CD4-positive, CD25-positive, alpha-beta regulatory T cell (primary cell): ENCODE data around the gene MED13L. TPM values are rescaled to one million over a fixed set of nuclear protein-coding genes. Genes with fewer than 3 reads are reported as not detected.
A peak's percentile ranks its signal among the peaks of the same experiment; 100 is the strongest.

Experiments used
- ATAC-seq, 2 donors: fragments of 150-1000 bp; cut with Tn5 transposase; one replicate each; pipeline ENCODE4 v1.10.0; 2021; ENCODE audit warnings: low read depth in 2 of 2, moderate number of reproducible peaks in 2 of 2, moderate library complexity in 1 of 2
- DNase-seq, 3 donors: peaks; one replicate each; pipeline versions ENCODE4 v3.0.0 to v3.0.0-alpha.2; 2012 to 2022; ENCODE audit warnings: mixed read lengths in 1 of 3
- H3K27ac ChIP-seq: one replicate; pipeline ENCODE4 v1.7.0; 2013; ENCODE audit warnings: mild to moderate bottlenecking, low read length; ENCODE audit not compliant: insufficient read depth, poor library complexity, severe bottlenecking
- H3K27me3 ChIP-seq: one replicate; pipeline ENCODE4 v1.7.0; 2013; ENCODE audit warnings: low read length; ENCODE audit not compliant: control insufficient read depth, insufficient read depth
- H3K36me3 ChIP-seq: one replicate; pipeline ENCODE4 v1.7.0; 2013; ENCODE audit warnings: mild to moderate bottlenecking, low read length, moderate library complexity; ENCODE audit not compliant: control insufficient read depth, insufficient read depth
- H3K4me1 ChIP-seq: 2 replicates; pipeline ENCODE4 v1.7.0; 2013; ENCODE audit warnings: mild to moderate bottlenecking, low read length; ENCODE audit not compliant: insufficient read depth, control insufficient read depth, poor library complexity, severe bottlenecking
- H3K4me3 ChIP-seq: one replicate; pipeline ENCODE4 v1.7.0; 2013; ENCODE audit warnings: low read depth, mild to moderate bottlenecking, low read length, moderate library complexity
- H3K9me3 ChIP-seq, 2 experiments: 1 replicate in 1 of 2; 2 replicates in 1 of 2; pipeline ENCODE4 v1.7.0; 2013; ENCODE audit warnings: low read length in 2 of 2, mild to moderate bottlenecking in 1 of 2, moderate library complexity in 1 of 2; ENCODE audit not compliant: control insufficient read depth in 2 of 2
- H3K27ac Mint-ChIP-seq, 3 donors: one replicate each; pipeline ENCODE4 v1.8.0; 2020 to 2022; ENCODE audit warnings: mild to moderate bottlenecking in 3 of 3, mixed read lengths in 3 of 3, moderate library complexity in 2 of 3
- H3K27me3 Mint-ChIP-seq: one replicate; pipeline ENCODE4 v1.8.0; 2022; ENCODE audit warnings: mild to moderate bottlenecking, mixed read lengths
- H3K36me3 Mint-ChIP-seq: one replicate; pipeline ENCODE4 v1.8.0; 2020; ENCODE audit warnings: mixed read lengths
- H3K4me1 Mint-ChIP-seq, 4 donors: one replicate each; pipeline ENCODE4 v1.8.0; 2020 to 2022; ENCODE audit warnings: mixed read lengths in 4 of 4, mild to moderate bottlenecking in 1 of 4
- H3K4me3 Mint-ChIP-seq, 4 donors: one replicate each; pipeline ENCODE4 v1.8.0; 2020 to 2022; ENCODE audit warnings: mild to moderate bottlenecking in 4 of 4, mixed read lengths in 4 of 4, moderate library complexity in 3 of 4
- H3K9me3 Mint-ChIP-seq, 7 donors: one replicate each; pipeline ENCODE4 v1.8.0; 2020 to 2022; ENCODE audit warnings: mixed read lengths in 7 of 7, mild to moderate bottlenecking in 3 of 7, moderate library complexity in 2 of 7
- polyA plus RNA-seq, 4 donors: library from polyadenylated mRNA; unstranded; fragments of 300-500 nt; fragmentation: Illumina TruSeq; gene quantifications; one replicate each; pipeline ENCODE4 v1.2.3, GENCODE V29; 2021
- total RNA-seq: library from RNA; stranded (reverse); gene quantifications from one replicate; pipeline ENCODE4 v1.2.3, GENCODE V29; 2022

The MED13L gene
- total and polyA plus RNA-seq, 5 donors from 2014 or later: 4.5 to 179 (median 7.0) TPM

DNA sequence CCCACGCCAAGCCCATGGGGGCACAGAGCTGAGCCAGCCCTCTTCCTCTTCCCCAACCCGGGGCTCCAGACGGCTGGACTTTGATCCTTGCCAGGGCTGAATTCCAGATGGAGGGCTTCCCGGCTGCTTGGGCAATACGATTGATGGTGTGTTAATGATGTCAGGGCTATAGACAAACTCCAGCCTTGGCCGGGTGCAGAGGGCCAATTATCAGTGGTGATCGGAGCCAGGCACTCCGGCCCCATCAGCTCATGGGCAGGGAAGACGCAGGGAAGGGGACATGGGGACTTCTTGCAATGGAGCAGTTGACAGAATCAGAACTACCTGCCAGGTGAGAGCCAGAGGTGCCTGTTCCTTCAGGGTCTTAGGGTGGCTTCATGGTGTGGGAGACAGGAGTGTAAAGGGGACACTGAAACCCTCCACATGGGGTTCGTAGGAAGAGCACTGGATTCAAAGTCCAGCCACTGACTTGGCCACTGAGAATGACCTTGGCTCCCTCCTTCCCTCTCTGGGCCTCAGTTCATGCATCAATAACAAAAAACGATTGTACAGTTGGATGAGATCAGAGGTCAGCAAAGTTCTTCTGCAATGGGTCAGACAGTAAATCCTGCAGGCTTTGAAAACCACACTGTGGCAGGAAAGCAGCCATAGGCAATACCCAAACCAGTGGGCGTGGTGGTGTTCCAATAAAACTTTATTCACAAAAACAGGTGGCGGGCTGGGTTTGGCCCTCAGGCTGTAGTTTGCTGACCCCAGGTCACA, 333.7 kb downstream of the MED13L start:
- no peaks in the 10 kb centered on the region for H3K27me3 Mint-ChIP-seq
- Histone ChIP-seq H3K36me3 (no peaks in the 10 kb centered on the region), H3K4me3 (no peak overlapping the region), H3K27ac (no peak overlapping the region), H3K27me3 (no peaks in the 10 kb centered on the region), H3K4me1 (no peaks in the 10 kb centered on the region), H3K9me3 (peaks cover 3 to 4% of the 10 kb centered on the region in 2 experiments)
- no peak overlapping the region for H3K4me3 Mint-ChIP-seq
- no peaks in the 10 kb centered on the region for H3K4me1 Mint-ChIP-seq
- DNase-seq: no peak
- no peak for ATAC-seq
- H3K27ac Mint-ChIP-seq: peak overlapping the region in 1 of 3 donors; percentile 41
- H3K9me3 Mint-ChIP-seq: peaks cover 0 to 7% (median 3%) of the 10 kb centered on the region in 7 donors
- peaks cover 9% of the 10 kb centered on the region for H3K36me3 Mint-ChIP-seq

DNA sequence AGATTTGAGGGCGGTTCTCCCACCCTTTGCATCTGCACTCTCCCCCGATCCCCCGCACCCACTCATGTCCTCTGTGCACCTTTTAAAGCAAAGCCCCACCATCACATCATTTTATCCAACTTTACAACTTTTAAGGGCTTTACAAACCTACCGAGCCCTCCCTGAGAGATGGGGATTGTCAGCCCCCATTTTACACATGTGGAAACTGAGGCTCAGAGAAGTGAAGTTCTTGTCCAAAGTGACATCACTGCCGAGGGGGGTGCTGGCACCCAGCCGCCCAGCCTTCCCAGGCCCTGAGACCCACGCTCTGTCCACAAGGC, 334.2 kb downstream of the MED13L start:
- Histone ChIP-seq H3K36me3 (no peaks in the 10 kb centered on the region), H3K4me1 (no peaks in the 10 kb centered on the region), H3K4me3 (no peak overlapping the region), H3K27ac (no peak overlapping the region), H3K27me3 (no peaks in the 10 kb centered on the region), H3K9me3 (peaks cover 4 to 5% of the 10 kb centered on the region in 2 experiments)
- DNase-seq: no peak
- Mint-ChIP-seq H3K27ac (no peak overlapping the region), H3K4me3 (no peak overlapping the region), H3K9me3 (peaks cover 0 to 9% (median 3%) of the 10 kb centered on the region in 7 donors), H3K27me3 (no peaks in the 10 kb centered on the region), H3K36me3 (peaks cover 5% of the 10 kb centered on the region), H3K4me1 (no peaks in the 10 kb centered on the region)
- ATAC-seq: no peak

DNA sequence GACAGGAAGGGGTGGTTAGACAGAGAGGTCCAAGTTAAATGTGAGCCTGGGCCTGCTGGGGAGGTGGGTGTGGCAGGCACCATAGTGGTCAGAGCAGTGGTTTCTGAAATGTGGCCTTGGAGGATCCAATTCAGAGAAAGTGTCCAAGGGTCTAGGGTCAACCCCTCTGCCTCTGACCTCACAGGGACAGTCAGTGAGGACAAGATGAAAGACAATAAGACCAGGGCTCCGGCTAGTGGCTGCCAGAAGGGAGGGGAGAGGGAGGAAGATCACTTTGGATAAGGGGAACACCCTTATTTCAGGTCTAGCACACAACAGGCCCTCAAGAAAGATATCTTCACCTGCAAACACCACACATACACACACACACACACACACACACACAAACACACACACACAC, 335.1 kb downstream of the MED13L start:
- H3K27me3 Mint-ChIP-seq: no peaks in the 10 kb centered on the region
- no peak for DNase-seq
- peaks cover 0 to 9% (median 3%) of the 10 kb centered on the region in 7 donors for H3K9me3 Mint-ChIP-seq
- no peaks in the 10 kb centered on the region for H3K4me1 Mint-ChIP-seq
- no peak for ATAC-seq
- no peaks in the 10 kb centered on the region for H3K36me3 ChIP-seq
- H3K4me1 ChIP-seq: no peaks in the 10 kb centered on the region
- peak overlapping the region in 1 of 4 donors; percentile 64 for H3K4me3 Mint-ChIP-seq
- H3K9me3 ChIP-seq: peaks cover 4 to 5% of the 10 kb centered on the region in 2 experiments
- no peak overlapping the region for H3K27ac Mint-ChIP-seq
- H3K36me3 Mint-ChIP-seq: peaks cover under 1% of the 10 kb centered on the region
- H3K27ac ChIP-seq: no peak overlapping the region
- H3K27me3 ChIP-seq: no peaks in the 10 kb centered on the region
- H3K4me3 ChIP-seq: no peak overlapping the region

DNA sequence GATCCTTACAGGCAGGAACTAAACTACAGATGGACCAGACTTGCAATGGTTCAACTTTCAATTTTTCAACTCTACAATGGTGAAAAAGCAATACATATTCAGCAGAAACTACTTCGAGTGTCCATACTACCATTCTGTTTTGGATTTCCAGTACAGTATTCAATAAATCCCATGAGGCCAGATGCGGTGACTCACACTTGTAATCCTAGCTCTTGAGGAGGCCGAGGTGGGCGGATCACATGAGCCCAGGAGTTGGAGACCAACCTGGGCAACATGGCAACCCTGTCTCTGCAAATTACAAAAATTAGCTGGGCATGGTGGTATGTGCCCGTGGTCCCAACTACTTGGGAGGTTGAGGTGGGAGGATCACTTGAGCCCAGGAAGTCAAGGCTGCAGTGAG, 336.1 kb downstream of the MED13L start:
- no peaks in the 10 kb centered on the region for H3K36me3 ChIP-seq
- H3K9me3 ChIP-seq: peaks cover 4 to 5% of the 10 kb centered on the region in 2 experiments
- H3K27me3 Mint-ChIP-seq: no peaks in the 10 kb centered on the region
- no peaks in the 10 kb centered on the region for H3K36me3 Mint-ChIP-seq
- no peak overlapping the region for H3K27ac Mint-ChIP-seq
- H3K4me3 ChIP-seq: no peak overlapping the region
- no peak overlapping the region for H3K4me3 Mint-ChIP-seq
- H3K4me1 ChIP-seq: no peaks in the 10 kb centered on the region
- no peaks in the 10 kb centered on the region for H3K4me1 Mint-ChIP-seq
- DNase-seq (no peak), ATAC-seq (no peak)
- H3K9me3 Mint-ChIP-seq: peaks cover 0 to 9% (median 3%) of the 10 kb centered on the region in 7 donors
- no peak overlapping the region for H3K27ac ChIP-seq
- H3K27me3 ChIP-seq: no peaks in the 10 kb centered on the region

DNA sequence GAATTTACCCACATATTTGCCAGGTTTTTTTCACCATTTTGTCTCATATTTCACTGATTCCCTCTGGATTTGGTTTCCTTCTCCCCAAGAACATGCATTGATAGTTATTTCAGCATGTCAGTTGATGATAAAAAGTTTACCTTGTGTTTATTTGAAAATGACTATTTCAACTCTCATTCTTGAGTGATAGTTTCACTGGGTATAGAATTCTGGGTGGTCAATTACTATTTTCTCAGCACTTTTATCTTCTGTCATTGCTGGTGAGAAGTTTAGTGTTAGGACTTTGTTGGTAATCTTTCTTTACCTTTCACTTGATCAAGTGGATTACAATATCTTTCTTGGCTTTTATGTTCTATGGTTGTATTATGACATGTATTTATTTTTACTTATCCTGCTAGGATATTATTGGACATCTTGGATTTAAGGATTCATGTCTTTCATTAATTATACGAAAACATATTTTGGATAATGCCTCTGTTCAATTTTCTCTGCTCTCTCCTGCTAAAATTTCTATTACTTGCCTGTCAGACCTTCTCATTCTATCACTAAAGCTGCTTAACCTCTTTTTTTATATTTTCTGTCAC, 338.6 kb downstream of the MED13L start:
- DNase-seq (no peak), ATAC-seq (no peak)
- Histone ChIP-seq H3K27ac (no peak overlapping the region), H3K36me3 (no peaks in the 10 kb centered on the region), H3K9me3 (peaks cover 4 to 5% of the 10 kb centered on the region in 2 experiments), H3K4me1 (no peaks in the 10 kb centered on the region), H3K27me3 (no peaks in the 10 kb centered on the region), H3K4me3 (no peak overlapping the region)
- Mint-ChIP-seq H3K4me3 (no peak overlapping the region), H3K9me3 (peaks cover 0 to 9% (median 4%) of the 10 kb centered on the region in 7 donors), H3K36me3 (no peaks in the 10 kb centered on the region), H3K27ac (peak overlapping the region in 1 of 3 donors; percentile 39), H3K4me1 (no peaks in the 10 kb centered on the region), H3K27me3 (no peaks in the 10 kb centered on the region)

DNA sequence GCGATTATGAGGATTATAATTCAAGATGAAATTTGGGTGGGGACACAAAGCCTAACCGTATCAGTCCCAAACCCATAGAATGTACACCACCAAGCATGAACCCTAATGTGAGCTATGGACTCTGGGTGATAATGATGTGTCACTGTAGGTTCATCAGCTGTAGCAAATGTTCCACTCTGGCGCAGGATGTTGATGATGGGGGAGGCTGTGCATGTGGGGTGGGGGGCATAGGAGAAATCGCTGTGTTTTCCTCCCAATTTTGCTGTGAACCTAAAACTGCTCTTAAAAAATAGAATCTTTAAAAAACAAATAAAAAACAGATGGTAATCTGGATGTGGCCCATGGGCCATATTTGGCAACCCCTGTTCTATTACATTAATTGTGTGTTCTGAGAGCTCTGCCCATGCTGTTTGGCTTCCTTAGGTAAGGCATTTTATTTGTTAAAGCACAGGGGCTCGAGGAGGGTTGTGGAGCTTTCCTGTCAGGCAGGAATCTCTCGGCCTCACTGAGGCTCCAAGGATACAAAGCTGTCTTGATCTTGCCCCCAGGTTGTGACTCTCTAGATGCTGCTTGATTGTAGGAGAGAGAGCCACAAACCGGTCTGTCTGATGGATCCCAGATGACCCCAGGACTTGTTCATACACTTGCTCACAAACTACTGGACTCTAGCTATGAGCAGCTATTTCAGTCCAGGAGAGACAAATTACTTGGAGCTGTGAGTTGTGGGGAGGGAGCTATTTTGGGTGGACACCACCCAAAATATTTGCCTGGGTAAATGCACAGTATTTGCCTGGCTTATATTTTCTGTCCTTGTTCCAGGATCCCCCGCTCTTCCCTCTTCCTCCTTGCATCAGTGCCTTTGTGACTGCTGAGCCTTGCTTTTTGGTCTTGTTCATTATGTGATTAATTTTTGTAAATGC, 340.2 kb downstream of the MED13L start:
- Histone ChIP-seq H3K4me1 (no peaks in the 10 kb centered on the region), H3K4me3 (no peak overlapping the region), H3K27me3 (no peaks in the 10 kb centered on the region), H3K27ac (no peak overlapping the region), H3K9me3 (peaks cover 4 to 5% of the 10 kb centered on the region in 2 experiments), H3K36me3 (no peaks in the 10 kb centered on the region)
- no peaks in the 10 kb centered on the region for H3K27me3 Mint-ChIP-seq
- no peaks in the 10 kb centered on the region for H3K4me1 Mint-ChIP-seq
- DNase-seq: no peak
- H3K9me3 Mint-ChIP-seq: peaks cover 0 to 9% (median 3%) of the 10 kb centered on the region in 7 donors
- no peak overlapping the region for H3K4me3 Mint-ChIP-seq
- ATAC-seq: no peak
- no peak overlapping the region for H3K27ac Mint-ChIP-seq
- H3K36me3 Mint-ChIP-seq: no peaks in the 10 kb centered on the region

DNA sequence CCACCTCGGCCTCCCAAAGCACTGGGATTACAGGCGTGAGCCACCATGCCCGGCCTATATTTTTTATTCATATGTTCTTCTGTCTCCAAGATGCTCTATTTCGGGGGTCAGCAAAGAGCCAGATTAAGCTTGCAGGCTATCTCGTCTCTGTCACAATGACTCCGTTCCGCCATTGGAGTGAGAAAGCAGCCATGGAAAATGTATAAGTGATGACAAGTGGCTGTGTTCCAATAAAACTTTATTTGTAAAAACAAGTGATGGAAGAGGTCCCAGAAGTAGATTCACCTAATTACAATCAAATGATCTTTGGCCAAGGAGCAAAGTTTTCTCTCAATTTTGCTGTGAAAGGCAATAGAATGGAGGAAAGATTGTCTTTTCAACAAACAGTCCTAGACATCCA, 342.6 kb downstream of the MED13L start:
- no peaks in the 10 kb centered on the region for H3K36me3 Mint-ChIP-seq
- Histone ChIP-seq H3K9me3 (peaks cover 4 to 5% of the 10 kb centered on the region in 2 experiments), H3K27ac (no peak overlapping the region), H3K4me3 (no peak overlapping the region), H3K27me3 (no peaks in the 10 kb centered on the region), H3K4me1 (no peaks in the 10 kb centered on the region), H3K36me3 (no peaks in the 10 kb centered on the region)
- no peaks in the 10 kb centered on the region for H3K27me3 Mint-ChIP-seq
- H3K4me1 Mint-ChIP-seq: no peaks in the 10 kb centered on the region
- no peak overlapping the region for H3K4me3 Mint-ChIP-seq
- no peak overlapping the region for H3K27ac Mint-ChIP-seq
- DNase-seq (no peak), ATAC-seq (no peak)
- H3K9me3 Mint-ChIP-seq: peaks cover 0 to 9% (median 4%) of the 10 kb centered on the region in 7 donors
